Large intestine (tissue), 3 donors: ENCODE data around the gene TASP1. TPM values are rescaled to one million over a fixed set of nuclear protein-coding genes. Genes with fewer than 3 reads are reported as not detected.

Source experiments
- DNase-seq, 2 donors: peaks; one replicate each; pipeline versions ENCODE4 v3.0.0 to v3.0.0-alpha.2; 2013
- H3K27ac ChIP-seq: one replicate; pipeline ENCODE4 v1.5.1; 2013; ENCODE audit warnings: low read length
- H3K27me3 ChIP-seq: 2 replicates; pipeline ENCODE4 v1.6.1; 2013; ENCODE audit warnings: low read length; ENCODE audit not compliant: control insufficient read depth, insufficient read depth
- H3K36me3 ChIP-seq: 2 replicates; pipeline ENCODE4 v1.6.1; 2013; ENCODE audit warnings: low read length; ENCODE audit not compliant: control insufficient read depth, insufficient read depth
- H3K4me1 ChIP-seq: one replicate; pipeline ENCODE4 v1.6.1; 2013; ENCODE audit warnings: low read length; ENCODE audit not compliant: control insufficient read depth, insufficient read depth
- H3K4me3 ChIP-seq: one replicate; pipeline ENCODE4 v1.5.1; 2013; ENCODE audit warnings: low read length
- H3K9me3 ChIP-seq: one replicate; pipeline ENCODE4 v1.6.1; 2013; ENCODE audit warnings: mild to moderate bottlenecking, low read depth, low read length, moderate library complexity; ENCODE audit not compliant: control insufficient read depth
- WGBS: methylation state at CpG from one replicate; pipeline ENCODE4 v1.1.5; 2013; ENCODE audit warnings: low lambda C conversion rate; ENCODE audit not compliant: insufficient coverage; 5-methylcytosine and 5-hydroxymethylcytosine counted together
- polyA plus RNA-seq: library from polyadenylated mRNA; unstranded; fragments of 120-200 nt; gene quantifications from one replicate; pipeline ENCODE4 v1.2.1, GENCODE V29; 2013

TASP1 gene
- polyA plus RNA-seq, 1 donor: 12.8 TPM

GRCh38 chr20:13545790-13546189, 92.9 kb downstream of the TASP1 start:
- no peaks in the 10 kb centered on the region for H3K36me3 ChIP-seq
- H3K27me3 ChIP-seq: no peaks in the 10 kb centered on the region
- no peak overlapping the region for H3K4me3 ChIP-seq
- no peaks in the 10 kb centered on the region for H3K4me1 ChIP-seq
- no peak overlapping the region for H3K27ac ChIP-seq
- no peak for DNase-seq
- no peaks in the 10 kb centered on the region for H3K9me3 ChIP-seq
- WGBS: 83% methylated on average over 1 of the region's 2 CpGs

- Histone ChIP-seq H3K36me3 (no peaks in the 10 kb centered on the region), H3K27me3 (no peaks in the 10 kb centered on the region), H3K4me3 (no peak overlapping the region), H3K4me1 (no peaks in the 10 kb centered on the region), H3K27ac (no peak overlapping the region), H3K9me3 (no peaks in the 10 kb centered on the region)
- 100% methylated on average over 1 of the region's 4 CpGs for WGBS
- DNase-seq: no peak
These were observed 94.9 kb downstream of the TASP1 start for GRCh38 chr20:13543783-13544182.

- no peak overlapping the region for H3K4me3 ChIP-seq
- WGBS: no CpG with 5 or more reads among the region's 4 CpGs
- H3K27me3 ChIP-seq: no peaks in the 10 kb centered on the region
- no peak overlapping the region for H3K27ac ChIP-seq
- H3K4me1 ChIP-seq: no peaks in the 10 kb centered on the region
- H3K9me3 ChIP-seq: no peaks in the 10 kb centered on the region
- DNase-seq: no peak
- peaks cover 9% of the 10 kb centered on the region for H3K36me3 ChIP-seq
These were observed 103.1 kb downstream of the TASP1 start for GRCh38 chr20:13535627-13536026.

- peaks cover 9% of the 10 kb centered on the region for H3K36me3 ChIP-seq
- H3K27ac ChIP-seq: no peak overlapping the region
- DNase-seq: no peak
- no peak overlapping the region for H3K4me3 ChIP-seq
- no peaks in the 10 kb centered on the region for H3K4me1 ChIP-seq
- H3K9me3 ChIP-seq: no peaks in the 10 kb centered on the region
- H3K27me3 ChIP-seq: no peaks in the 10 kb centered on the region
- no CpG with 5 or more reads among the region's 5 CpGs for WGBS
These were observed 104.8 kb downstream of the TASP1 start for GRCh38 chr20:13533946-13534345.

- Histone ChIP-seq H3K4me1 (no peaks in the 10 kb centered on the region), H3K27ac (no peak overlapping the region), H3K27me3 (no peaks in the 10 kb centered on the region), H3K9me3 (no peaks in the 10 kb centered on the region), H3K36me3 (peaks cover 29% of the 10 kb centered on the region), H3K4me3 (no peak overlapping the region)
- no CpG with 5 or more reads among the region's 3 CpGs for WGBS
- no peak for DNase-seq
These were observed 108.6 kb downstream of the TASP1 start for GRCh38 chr20:13530146-13530545.

- 100% methylated on average over 1 of the region's 1 CpG for WGBS
- H3K27me3 ChIP-seq: no peaks in the 10 kb centered on the region
- H3K4me1 ChIP-seq: no peaks in the 10 kb centered on the region
- H3K36me3 ChIP-seq: peaks cover 35% of the 10 kb centered on the region
- no peak overlapping the region for H3K4me3 ChIP-seq
- H3K27ac ChIP-seq: no peak overlapping the region
- no peak for DNase-seq
- H3K9me3 ChIP-seq: no peaks in the 10 kb centered on the region
These were observed 112.2 kb downstream of the TASP1 start for GRCh38 chr20:13526551-13526950.

GRCh38 chr20:13525225-13525940, 113.3 kb downstream of the TASP1 start:
- WGBS: 60% methylated on average over 1 of the region's 4 CpGs
- Histone ChIP-seq H3K27me3 (no peaks in the 10 kb centered on the region), H3K4me1 (no peaks in the 10 kb centered on the region), H3K36me3 (peaks cover 35% of the 10 kb centered on the region), H3K9me3 (no peaks in the 10 kb centered on the region), H3K27ac (no peak overlapping the region), H3K4me3 (no peak overlapping the region)
- no peak for DNase-seq

GRCh38 chr20:13524339-13524738, 114.4 kb downstream of the TASP1 start:
- H3K4me3 ChIP-seq: no peak overlapping the region
- no peaks in the 10 kb centered on the region for H3K27me3 ChIP-seq
- WGBS: 100% methylated on average over 1 of the region's 1 CpG
- no peak for DNase-seq
- H3K27ac ChIP-seq: no peak overlapping the region
- H3K9me3 ChIP-seq: no peaks in the 10 kb centered on the region
- peaks cover 35% of the 10 kb centered on the region for H3K36me3 ChIP-seq
- no peaks in the 10 kb centered on the region for H3K4me1 ChIP-seq

GRCh38 chr20:13517831-13518230, 120.9 kb downstream of the TASP1 start:
- no peak for DNase-seq
- Histone ChIP-seq H3K4me1 (no peaks in the 10 kb centered on the region), H3K4me3 (no peak overlapping the region), H3K27ac (no peak overlapping the region), H3K9me3 (no peaks in the 10 kb centered on the region), H3K36me3 (peaks cover 11% of the 10 kb centered on the region), H3K27me3 (no peaks in the 10 kb centered on the region)

GRCh38 chr20:13515796-13516558, 122.8 kb downstream of the TASP1 start:
- Histone ChIP-seq H3K9me3 (no peaks in the 10 kb centered on the region), H3K27ac (no peak overlapping the region), H3K27me3 (no peaks in the 10 kb centered on the region), H3K4me3 (no peak overlapping the region), H3K36me3 (peaks cover 6% of the 10 kb centered on the region), H3K4me1 (no peaks in the 10 kb centered on the region)
- WGBS: no CpG with 5 or more reads among the region's 5 CpGs
- DNase-seq: no peak

GRCh38 chr20:13515291-13515690, 123.4 kb downstream of the TASP1 start:
- H3K36me3 ChIP-seq: peaks cover 6% of the 10 kb centered on the region
- DNase-seq: no peak
- H3K9me3 ChIP-seq: no peaks in the 10 kb centered on the region
- no peaks in the 10 kb centered on the region for H3K27me3 ChIP-seq
- H3K27ac ChIP-seq: no peak overlapping the region
- WGBS: 100% methylated on average over 1 of the region's 1 CpG
- no peak overlapping the region for H3K4me3 ChIP-seq
- H3K4me1 ChIP-seq: no peaks in the 10 kb centered on the region
